ENCODE data around the gene RNF150.

DNA sequence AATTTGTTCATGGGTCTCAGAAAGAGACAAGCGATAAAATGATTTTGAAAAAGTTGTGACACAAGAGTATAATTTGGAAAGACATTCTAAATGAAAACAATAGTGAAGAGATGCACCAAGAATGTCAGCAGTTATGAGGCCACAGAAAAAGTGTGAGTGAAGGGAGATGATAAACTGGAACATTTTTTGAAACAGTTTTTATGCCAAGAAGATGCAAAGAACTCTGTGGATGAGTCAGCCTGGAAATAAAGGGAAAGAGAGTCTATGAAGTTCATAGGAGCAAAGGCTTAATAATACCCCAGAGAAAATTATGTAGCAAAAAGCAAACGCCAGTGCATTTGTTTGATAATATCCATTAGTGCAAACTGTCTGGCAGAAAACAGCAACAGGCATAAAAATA lies 188.7 kb downstream of the RNF150 start:
- TF ChIP-seq, protein P1, sequence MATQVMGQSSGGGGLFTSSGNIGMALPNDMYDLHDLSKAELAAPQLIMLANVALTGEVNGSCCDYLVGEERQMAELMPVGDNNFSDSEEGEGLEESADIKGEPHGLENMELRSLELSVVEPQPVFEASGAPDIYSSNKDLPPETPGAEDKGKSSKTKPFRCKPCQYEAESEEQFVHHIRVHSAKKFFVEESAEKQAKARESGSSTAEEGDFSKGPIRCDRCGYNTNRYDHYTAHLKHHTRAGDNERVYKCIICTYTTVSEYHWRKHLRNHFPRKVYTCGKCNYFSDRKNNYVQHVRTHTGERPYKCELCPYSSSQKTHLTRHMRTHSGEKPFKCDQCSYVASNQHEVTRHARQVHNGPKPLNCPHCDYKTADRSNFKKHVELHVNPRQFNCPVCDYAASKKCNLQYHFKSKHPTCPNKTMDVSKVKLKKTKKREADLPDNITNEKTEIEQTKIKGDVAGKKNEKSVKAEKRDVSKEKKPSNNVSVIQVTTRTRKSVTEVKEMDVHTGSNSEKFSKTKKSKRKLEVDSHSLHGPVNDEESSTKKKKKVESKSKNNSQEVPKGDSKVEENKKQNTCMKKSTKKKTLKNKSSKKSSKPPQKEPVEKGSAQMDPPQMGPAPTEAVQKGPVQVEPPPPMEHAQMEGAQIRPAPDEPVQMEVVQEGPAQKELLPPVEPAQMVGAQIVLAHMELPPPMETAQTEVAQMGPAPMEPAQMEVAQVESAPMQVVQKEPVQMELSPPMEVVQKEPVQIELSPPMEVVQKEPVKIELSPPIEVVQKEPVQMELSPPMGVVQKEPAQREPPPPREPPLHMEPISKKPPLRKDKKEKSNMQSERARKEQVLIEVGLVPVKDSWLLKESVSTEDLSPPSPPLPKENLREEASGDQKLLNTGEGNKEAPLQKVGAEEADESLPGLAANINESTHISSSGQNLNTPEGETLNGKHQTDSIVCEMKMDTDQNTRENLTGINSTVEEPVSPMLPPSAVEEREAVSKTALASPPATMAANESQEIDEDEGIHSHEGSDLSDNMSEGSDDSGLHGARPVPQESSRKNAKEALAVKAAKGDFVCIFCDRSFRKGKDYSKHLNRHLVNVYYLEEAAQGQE (IDR thresholded peaks at IDR 0.05), result no peak
- TF ChIP-seq, protein P2, sequence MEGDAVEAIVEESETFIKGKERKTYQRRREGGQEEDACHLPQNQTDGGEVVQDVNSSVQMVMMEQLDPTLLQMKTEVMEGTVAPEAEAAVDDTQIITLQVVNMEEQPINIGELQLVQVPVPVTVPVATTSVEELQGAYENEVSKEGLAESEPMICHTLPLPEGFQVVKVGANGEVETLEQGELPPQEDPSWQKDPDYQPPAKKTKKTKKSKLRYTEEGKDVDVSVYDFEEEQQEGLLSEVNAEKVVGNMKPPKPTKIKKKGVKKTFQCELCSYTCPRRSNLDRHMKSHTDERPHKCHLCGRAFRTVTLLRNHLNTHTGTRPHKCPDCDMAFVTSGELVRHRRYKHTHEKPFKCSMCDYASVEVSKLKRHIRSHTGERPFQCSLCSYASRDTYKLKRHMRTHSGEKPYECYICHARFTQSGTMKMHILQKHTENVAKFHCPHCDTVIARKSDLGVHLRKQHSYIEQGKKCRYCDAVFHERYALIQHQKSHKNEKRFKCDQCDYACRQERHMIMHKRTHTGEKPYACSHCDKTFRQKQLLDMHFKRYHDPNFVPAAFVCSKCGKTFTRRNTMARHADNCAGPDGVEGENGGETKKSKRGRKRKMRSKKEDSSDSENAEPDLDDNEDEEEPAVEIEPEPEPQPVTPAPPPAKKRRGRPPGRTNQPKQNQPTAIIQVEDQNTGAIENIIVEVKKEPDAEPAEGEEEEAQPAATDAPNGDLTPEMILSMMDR (IDR thresholded peaks at IDR 0.05; ENCODE audit: low read depth, low read length, missing input control), result no peak
- no peak for TF ChIP-seq YY1 (IDR thresholded peaks at IDR 0.05)
- TF ChIP-seq, protein P3, sequence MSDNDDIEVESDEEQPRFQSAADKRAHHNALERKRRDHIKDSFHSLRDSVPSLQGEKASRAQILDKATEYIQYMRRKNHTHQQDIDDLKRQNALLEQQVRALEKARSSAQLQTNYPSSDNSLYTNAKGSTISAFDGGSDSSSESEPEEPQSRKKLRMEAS (IDR thresholded peaks at IDR 0.05), result no peak
- no peak for TF ChIP-seq TAF1 (conservative IDR thresholded peaks at IDR 0.05)
- TF ChIP-seq EGR1 (IDR thresholded peaks at IDR 0.05; ENCODE audit: low read depth in 2 of 2), result no peak
- TF ChIP-seq HNF4A (conservative IDR thresholded peaks at IDR 0.05), result no peak
- TF ChIP-seq FOXA1 (IDR thresholded peaks at IDR 0.05), result no peak
- no peak for TF ChIP-seq RAD21 (IDR thresholded peaks at IDR 0.05)
- TF ChIP-seq, protein P4, sequence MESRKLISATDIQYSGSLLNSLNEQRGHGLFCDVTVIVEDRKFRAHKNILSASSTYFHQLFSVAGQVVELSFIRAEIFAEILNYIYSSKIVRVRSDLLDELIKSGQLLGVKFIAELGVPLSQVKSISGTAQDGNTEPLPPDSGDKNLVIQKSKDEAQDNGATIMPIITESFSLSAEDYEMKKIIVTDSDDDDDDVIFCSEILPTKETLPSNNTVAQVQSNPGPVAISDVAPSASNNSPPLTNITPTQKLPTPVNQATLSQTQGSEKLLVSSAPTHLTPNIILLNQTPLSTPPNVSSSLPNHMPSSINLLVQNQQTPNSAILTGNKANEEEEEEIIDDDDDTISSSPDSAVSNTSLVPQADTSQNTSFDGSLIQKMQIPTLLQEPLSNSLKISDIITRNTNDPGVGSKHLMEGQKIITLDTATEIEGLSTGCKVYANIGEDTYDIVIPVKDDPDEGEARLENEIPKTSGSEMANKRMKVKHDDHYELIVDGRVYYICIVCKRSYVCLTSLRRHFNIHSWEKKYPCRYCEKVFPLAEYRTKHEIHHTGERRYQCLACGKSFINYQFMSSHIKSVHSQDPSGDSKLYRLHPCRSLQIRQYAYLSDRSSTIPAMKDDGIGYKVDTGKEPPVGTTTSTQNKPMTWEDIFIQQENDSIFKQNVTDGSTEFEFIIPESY (IDR thresholded peaks at IDR 0.05), result no peak
- TF ChIP-seq JUND (IDR thresholded peaks at IDR 0.05), result no peak
